ENCODE data around the gene KRTAP5-6.

GRCh38 chr11:1744891-1745700, 48.1 kb downstream of the KRTAP5-6 start:
- TF ChIP-seq CTCF (IDR thresholded peaks at IDR 0.05) (no peak), POLR2A (IDR thresholded peaks at IDR 0.05) (no peak), POLR2AphosphoS5 (IDR thresholded peaks at IDR 0.05) (no peak)
